ENCODE data around the gene EPM2AIP1. TPM values are rescaled to one million over a fixed set of nuclear protein-coding genes. Genes with fewer than 3 reads are reported as not detected.

EPM2AIP1 gene
- total and polyA plus RNA-seq, 9 of the 15 experiments (the other 6 are each of a cell fraction or from before 2014, with no cell fraction given): 6.7 to 44.8 (median 25.2) TPM

DNA sequence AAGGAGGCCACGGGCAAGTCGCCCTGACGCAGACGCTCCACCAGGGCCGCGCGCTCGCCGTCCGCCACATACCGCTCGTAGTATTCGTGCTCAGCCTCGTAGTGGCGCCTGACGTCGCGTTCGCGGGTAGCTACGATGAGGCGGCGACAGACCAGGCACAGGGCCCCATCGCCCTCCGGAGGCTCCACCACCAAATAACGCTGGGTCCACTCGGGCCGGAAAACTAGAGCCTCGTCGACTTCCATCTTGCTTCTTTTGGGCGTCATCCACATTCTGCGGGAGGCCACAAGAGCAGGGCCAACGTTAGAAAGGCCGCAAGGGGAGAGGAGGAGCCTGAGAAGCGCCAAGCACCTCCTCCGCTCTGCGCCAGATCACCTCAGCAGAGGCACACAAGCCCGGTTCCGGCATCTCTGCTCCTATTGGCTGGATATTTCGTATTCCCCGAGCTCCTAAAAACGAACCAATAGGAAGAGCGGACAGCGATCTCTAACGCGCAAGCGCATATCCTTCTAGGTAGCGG lies at the start of gene EPM2AIP1 (continued):
- TF ChIP-seq HDAC2 (IDR thresholded peaks at IDR 0.05): peak; percentile 57; the same call in 1 of the 2 replicates
- no peak for TF ChIP-seq COPS2 (conservative IDR thresholded peaks at IDR 0.05)
- peak; percentile 75; the same call in 1 of the 2 replicates for TF ChIP-seq SMAD3 (CRISPR knock-in tag; conservative IDR thresholded peaks at IDR 0.05)
- TF ChIP-seq RBM15 (IDR thresholded peaks at IDR 0.05; ENCODE audit: insufficient read depth, low read length): no peak
- 0 out of 2 replicates have a peak, but pooled peaks have one; percentile 34 for TF ChIP-seq ZNF707 (CRISPR knock-in tag; conservative IDR thresholded peaks at IDR 0.05)
- TF ChIP-seq FOXA3 (CRISPR knock-in tag; conservative IDR thresholded peaks at IDR 0.05 in 1 of 2, IDR thresholded peaks at IDR 0.05 in 1 of 2): peak; percentile 13 to 40; a peak in 1 of 4 replicates
- TF ChIP-seq, protein P1, sequence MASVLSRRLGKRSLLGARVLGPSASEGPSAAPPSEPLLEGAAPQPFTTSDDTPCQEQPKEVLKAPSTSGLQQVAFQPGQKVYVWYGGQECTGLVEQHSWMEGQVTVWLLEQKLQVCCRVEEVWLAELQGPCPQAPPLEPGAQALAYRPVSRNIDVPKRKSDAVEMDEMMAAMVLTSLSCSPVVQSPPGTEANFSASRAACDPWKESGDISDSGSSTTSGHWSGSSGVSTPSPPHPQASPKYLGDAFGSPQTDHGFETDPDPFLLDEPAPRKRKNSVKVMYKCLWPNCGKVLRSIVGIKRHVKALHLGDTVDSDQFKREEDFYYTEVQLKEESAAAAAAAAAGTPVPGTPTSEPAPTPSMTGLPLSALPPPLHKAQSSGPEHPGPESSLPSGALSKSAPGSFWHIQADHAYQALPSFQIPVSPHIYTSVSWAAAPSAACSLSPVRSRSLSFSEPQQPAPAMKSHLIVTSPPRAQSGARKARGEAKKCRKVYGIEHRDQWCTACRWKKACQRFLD (CRISPR knock-in tag; IDR thresholded peaks at IDR 0.05): 0 out of 2 replicates have a peak, but pooled peaks have one; percentile 50
- no peak for TF ChIP-seq MYBL2 (IDR thresholded peaks at IDR 0.05; ENCODE audit: low read depth)
- no peak for TF ChIP-seq MYBL2 (CRISPR knock-in tag; IDR thresholded peaks at IDR 0.05; ENCODE audit: borderline replicate concordance)
- no peak for TF ChIP-seq RBM22 (IDR thresholded peaks at IDR 0.05; ENCODE audit: low read depth, low read length, poor library complexity, severe bottlenecking)
- TF ChIP-seq MAZ (CRISPR knock-in tag; conservative IDR thresholded peaks at IDR 0.05 in 1 of 2, IDR thresholded peaks at IDR 0.05 in 1 of 2): peak; percentile 4 to 75; a peak in 3 of 4 replicates
- TF ChIP-seq, protein P2, sequence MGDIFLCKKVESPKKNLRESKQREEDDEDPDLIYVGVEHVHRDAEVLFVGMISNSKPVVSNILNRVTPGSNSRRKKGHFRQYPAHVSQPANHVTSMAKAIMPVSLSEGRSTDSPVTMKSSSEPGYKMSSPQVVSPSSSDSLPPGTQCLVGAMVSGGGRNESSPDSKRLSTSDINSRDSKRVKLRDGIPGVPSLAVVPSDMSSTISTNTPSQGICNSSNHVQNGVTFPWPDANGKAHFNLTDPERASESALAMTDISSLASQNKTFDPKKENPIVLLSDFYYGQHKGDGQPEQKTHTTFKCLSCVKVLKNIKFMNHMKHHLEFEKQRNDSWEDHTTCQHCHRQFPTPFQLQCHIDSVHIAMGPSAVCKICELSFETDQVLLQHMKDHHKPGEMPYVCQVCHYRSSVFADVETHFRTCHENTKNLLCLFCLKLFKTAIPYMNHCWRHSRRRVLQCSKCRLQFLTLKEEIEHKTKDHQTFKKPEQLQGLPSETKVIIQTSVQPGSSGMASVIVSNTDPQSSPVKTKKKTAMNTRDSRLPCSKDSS (IDR thresholded peaks at IDR 0.05; ENCODE audit: low read depth, partially characterized antibody): no peak
- TF ChIP-seq, protein P3, sequence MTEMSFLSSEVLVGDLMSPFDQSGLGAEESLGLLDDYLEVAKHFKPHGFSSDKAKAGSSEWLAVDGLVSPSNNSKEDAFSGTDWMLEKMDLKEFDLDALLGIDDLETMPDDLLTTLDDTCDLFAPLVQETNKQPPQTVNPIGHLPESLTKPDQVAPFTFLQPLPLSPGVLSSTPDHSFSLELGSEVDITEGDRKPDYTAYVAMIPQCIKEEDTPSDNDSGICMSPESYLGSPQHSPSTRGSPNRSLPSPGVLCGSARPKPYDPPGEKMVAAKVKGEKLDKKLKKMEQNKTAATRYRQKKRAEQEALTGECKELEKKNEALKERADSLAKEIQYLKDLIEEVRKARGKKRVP (CRISPR knock-in tag; IDR thresholded peaks at IDR 0.05): peak; percentile 54; the same call in 1 of the 2 replicates
- TF ChIP-seq NR2C2 (CRISPR knock-in tag; IDR thresholded peaks at IDR 0.05): peak; percentile 82
- TF ChIP-seq NR2C2 (tag; IDR thresholded peaks at IDR 0.05): no peak
- TF ChIP-seq MTA3 (IDR thresholded peaks at IDR 0.05; ENCODE audit: borderline replicate concordance): peak; percentile 34
- TF ChIP-seq NR2F6 (CRISPR knock-in tag; IDR thresholded peaks at IDR 0.05): 0 out of 2 replicates have a peak, but pooled peaks have one; percentile 71
- TF ChIP-seq, protein P4, sequence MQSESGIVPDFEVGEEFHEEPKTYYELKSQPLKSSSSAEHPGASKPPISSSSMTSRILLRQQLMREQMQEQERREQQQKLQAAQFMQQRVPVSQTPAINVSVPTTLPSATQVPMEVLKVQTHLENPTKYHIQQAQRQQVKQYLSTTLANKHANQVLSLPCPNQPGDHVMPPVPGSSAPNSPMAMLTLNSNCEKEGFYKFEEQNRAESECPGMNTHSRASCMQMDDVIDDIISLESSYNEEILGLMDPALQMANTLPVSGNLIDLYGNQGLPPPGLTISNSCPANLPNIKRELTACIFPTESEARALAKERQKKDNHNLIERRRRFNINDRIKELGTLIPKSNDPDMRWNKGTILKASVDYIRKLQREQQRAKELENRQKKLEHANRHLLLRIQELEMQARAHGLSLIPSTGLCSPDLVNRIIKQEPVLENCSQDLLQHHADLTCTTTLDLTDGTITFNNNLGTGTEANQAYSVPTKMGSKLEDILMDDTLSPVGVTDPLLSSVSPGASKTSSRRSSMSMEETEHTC (IDR thresholded peaks at IDR 0.05): no peak
